AG20443 (cell line): Measurements from ENCODE around the gene RERGL.
"Not testable (repeated sequence)": the region's sequence is repeated elsewhere in the genome, so short reads cannot be mapped to it uniquely, and the experiment has no call there.

Source experiments
- DNase-seq: peaks from one replicate; pipeline ENCODE4 v3.0.0; 2012; ENCODE audit warnings: low spot score, mixed read lengths

The RERGL gene, protein sequence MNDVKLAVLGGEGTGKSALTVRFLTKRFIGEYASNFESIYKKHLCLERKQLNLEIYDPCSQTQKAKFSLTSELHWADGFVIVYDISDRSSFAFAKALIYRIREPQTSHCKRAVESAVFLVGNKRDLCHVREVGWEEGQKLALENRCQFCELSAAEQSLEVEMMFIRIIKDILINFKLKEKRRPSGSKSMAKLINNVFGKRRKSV

DNA sequence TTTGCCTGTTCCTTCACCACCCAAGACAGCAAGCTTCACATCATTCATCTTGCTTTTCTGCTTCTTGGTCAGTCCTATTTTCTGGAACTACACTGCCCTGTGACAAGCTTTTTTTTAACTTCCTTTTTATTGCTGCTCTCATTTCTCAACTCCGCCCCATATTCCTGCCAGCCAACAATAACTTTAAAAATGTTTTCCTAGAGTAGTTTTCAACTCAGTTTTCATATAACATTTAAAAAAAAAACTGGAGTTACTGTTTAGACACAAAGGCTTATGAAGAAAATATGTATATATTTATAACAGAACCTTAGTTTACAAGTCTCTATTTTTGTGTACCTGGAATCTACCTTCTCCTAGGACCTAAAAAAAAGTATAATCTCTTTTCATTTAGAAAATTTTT, at the start of gene RERGL:
TSS of gene RERGL (minus strand) at position 101 of the 400 bp plus-strand sequence. CDS start at position 48, 53 bp downstream.
- no peak for DNase-seq

- no peak for DNase-seq
Observed at GRCh38 chr12:18139254-18139653, 49.3 kb upstream of the RERGL start.

GRCh38 chr12:18135509-18135908, 45.5 kb upstream of the RERGL start:
- peak; percentile 30 for DNase-seq

DNA sequence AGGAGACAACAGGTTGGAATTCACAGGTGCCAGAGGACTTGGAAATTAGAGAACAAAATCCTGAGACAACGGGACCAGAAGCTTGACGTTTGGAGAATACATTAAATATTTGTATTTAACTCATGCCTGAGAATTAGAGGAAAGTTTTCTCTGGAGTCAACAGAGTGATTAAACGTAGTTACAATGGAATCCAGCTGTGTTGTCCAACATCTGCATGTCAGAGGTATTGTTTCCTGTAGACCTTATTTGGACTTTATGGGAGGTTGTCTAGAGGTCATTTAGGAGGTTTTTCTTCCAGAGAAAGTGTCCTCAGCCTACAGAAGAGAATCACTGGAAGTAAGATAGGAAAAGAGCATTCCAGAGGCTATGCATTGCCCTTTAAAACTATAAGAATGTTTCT, 45.1 kb upstream of the RERGL start:
- no peak for DNase-seq

- DNase-seq: no peak
Observed at GRCh38 chr12:18130851-18131250, 40.9 kb upstream of the RERGL start.

- no peak for DNase-seq
Observed at GRCh38 chr12:18123707-18124106, 33.7 kb upstream of the RERGL start.

- DNase-seq: no peak
Observed at GRCh38 chr12:18120899-18121298, 30.9 kb upstream of the RERGL start.

DNA sequence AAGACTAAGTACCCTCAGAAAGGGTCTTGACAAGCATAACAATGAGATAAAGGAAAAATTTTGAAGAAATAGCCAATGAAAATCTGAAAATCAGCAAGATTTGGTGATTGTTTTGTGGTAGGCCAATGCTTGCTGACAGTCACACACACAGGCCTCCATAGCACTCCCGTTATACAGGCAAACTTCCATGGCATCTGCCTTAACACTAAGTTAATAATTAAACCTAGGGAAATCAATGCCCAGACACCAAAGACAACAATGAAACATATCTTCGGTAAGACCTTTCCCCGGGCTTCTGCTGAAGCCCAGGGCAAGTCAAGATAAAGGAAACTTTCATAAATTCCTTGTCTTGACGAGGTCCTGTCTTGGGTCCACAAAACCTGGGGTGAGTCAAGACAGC, 18.6 kb upstream of the RERGL start:
- no peak for DNase-seq

DNA sequence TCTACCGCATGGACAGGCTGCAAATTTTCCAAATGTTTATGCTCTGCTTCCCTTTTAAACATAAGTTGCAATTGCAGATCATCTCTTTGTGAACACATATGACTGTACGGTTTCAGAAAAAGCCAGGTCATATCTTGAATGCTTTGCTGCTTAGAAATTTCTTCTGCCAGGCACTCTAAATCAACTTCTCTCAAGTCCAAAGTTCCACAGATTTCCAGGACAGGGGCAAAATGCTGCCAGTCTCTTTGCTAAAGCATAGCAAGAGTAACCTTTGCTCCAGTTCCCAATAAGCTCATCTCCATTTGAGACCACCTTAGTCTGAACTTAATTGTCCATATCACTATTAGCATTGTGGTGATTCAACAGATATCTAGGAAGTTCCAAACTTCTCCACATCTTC, 13.6 kb upstream of the RERGL start:
- DNase-seq: no peak

DNA sequence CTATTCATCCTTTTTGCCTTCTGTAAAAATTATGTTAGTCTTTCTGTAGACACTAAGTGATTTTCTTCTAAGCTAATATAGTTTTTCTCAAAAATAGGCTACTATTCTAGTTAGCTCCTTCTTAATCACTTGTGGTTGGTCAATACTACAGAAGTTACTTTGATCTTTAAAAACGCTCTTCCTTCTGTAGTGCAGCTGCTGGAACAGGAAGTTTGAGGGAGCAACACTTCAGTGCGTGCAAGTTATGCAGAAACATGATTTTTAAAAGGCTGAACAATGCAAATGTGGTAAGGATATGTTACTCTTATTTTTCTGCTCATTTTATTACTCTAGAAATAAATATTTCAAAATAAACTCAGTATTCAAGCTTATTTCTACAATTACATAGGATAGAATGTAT, 11.1 kb upstream of the RERGL start:
- DNase-seq: no peak

DNA sequence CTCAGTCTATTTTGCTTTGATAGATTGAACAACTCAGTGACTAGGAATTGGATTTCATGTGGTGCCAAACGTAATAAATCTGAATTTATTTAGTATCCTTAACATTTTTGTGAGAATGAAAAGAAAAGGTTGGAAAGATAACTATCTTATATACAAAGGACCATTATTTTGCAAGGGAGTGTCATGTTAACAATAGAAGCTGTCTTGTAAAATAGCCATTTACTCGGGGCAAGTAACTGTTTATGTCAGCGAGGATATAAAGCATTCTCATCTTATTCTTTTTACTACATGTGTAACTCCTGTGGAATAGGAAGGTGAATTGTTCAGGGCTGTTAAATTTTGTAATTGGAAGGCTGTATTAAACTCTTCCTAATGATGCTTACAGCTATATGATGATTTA, 5.9 kb downstream of the RERGL start:
- DNase-seq: no peak

GRCh38 chr12:18079541-18080246, 10.3 kb downstream of the RERGL start:
- no peak for DNase-seq

DNA sequence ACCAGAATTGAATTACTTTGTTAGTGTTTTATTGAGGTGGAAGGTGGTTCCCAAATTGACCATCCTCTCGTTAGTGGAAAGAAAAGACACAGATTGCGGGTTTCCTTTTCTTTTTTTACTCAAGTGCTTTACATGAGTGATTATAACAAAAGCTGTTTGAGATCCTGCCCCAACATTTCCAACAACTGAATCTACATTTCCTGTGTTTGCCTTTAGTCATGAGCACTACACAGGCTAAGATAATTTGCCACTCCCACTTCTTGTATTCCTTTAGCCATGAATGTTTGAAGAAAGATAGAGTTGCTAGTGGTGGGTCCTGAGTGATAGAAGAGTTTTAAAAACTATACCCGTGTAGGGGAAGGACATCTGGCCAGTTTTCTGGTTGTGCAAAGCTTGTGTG, 16.0 kb downstream of the RERGL start:
- DNase-seq: no peak

DNA sequence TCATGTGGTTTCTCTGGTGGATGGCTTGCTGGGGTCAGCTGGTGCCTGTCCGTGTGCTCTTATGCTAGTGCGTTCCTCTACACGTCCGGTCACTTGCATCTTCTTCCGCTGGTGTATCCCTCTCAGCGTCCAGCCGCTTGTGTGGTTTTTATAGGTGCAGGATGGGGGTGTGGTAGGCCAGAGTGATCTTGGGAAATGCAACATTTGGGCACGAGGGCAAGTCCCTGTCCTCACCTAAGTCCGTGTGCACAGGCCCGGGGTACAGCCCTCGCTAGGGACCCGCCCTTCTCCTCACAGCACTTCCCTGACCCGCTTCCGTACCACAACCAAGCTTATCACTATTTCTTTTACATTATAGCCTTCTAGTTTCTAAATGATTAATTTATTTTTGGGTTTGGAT, 17.3 kb downstream of the RERGL start:
- no peak for DNase-seq

GRCh38 chr12:18071336-18071735, 18.7 kb downstream of the RERGL start:
- DNase-seq: no peak

- DNase-seq: no peak
Observed at GRCh38 chr12:18068355-18068754, 21.6 kb downstream of the RERGL start.

GRCh38 chr12:18066666-18067065, 23.3 kb downstream of the RERGL start:
- no peak for DNase-seq

DNA sequence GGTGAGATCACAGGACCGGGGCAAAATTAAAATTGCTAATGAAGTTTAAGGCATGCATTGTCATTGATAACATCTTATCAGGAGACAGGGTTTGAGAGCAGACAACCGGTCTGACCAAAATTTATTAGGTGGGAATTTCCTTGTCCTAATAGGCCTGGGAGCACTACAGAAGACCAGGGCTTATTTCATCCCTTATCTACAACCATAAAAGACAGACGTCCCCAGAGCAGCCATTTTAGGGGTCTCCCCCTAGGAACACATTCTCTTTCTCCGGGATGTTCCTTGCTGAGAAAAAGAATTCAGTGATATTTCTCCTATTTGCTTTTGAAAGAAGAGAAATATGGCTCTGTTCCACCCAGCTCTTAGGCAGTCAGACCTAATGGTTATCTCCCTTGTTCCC, 27.1 kb downstream of the RERGL start:
- DNase-seq: not testable (repeated sequence)

DNA sequence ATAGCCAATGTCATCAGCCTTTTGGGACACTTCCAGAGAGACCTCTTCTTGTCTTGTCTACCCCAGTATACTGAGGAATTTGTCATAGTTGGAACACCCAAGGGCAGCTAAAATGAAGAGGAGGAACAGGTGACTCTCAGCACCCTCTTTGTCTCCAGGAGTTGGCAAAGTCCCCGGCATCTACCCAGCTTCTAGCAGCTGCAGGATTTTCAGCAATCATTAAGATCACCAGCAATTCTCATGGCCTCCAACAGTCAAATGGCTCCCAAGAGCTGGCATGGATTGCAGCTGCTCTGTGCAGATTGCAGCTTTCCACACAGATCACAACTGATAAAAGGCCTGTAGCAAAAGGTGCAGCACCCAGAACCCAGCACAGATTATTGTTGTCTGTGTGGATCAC, 32.9 kb downstream of the RERGL start:
- DNase-seq: no peak

GRCh38 chr12:18054925-18055619, 34.9 kb downstream of the RERGL start:
- DNase-seq: no peak

- DNase-seq: no peak
Observed at GRCh38 chr12:18045446-18045992, 44.5 kb downstream of the RERGL start.

DNA sequence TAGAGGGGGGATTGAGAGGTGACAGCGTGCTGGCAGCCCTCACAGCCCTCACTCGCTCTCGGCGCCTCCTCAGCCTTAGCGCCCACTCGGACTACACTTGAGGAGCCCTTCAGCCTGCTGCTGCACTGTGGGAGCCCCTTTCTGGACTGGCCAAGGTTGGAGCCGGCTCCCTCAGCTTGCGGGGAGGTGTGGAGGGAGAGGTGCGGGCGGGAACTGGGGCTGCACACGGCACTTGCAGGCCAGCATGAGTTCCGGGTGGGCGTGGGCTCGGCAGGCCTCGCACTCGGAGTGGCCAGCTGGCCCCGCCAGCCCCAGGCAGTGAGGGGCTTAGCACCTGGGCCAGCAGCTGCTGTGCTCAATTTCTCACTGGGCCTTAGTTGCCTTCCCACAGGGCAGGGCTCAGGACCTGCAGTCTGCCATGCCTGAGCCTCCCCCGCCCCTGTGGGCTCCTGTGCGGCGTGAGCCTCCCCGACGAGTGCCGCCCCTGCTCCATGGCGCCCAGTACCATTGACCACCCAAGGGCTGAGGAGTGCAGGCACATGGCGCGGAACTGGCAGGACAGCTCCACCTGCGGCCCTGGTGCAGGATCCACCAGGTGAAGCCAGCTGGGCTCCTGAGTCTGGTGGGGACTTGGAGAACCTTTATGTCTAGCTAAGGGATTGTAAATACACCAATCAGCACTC, 49.8 kb downstream of the RERGL start:
- DNase-seq: not testable (repeated sequence)
